Loucy (cell line): ENCODE results near the gene LRRC34.

ENCODE experiments used
- CTCF ChIP-seq: fragments of 200-600 bp; sonication (generic); conservative IDR thresholded peaks from 2 replicates; pipeline ENCODE4 v1.5.1; 2014; ENCODE audit warnings: mild to moderate bottlenecking, antibody characterized with exemption, low read length
- EZH2phosphoT487 ChIP-seq: fragments of 200-600 bp; IDR thresholded peaks from 2 replicates; pipeline ENCODE4 v1.6.1; 2018; ENCODE audit warnings: antibody characterized with exemption, mild to moderate bottlenecking, moderate library complexity, borderline replicate concordance

- TF ChIP-seq CTCF (no peak), EZH2phosphoT487 (no peak)
These were observed 23.6 kb upstream of the LRRC34 start for GRCh38 chr3:169836078-169836941.
